Endometrial microvascular endothelial cells (primary cell): Measurements from ENCODE around the gene MCTP2. TPM values are rescaled to one million over a fixed set of nuclear protein-coding genes. Genes with fewer than 3 reads are reported as not detected.

Source experiments
- in situ Hi-C: cut with HindIII; loops from 2 replicates; pipeline ENCODE4 v1.10.0; 2017; ENCODE audit warnings: low sequenced_read_pairs, low pct_unique_long_range_greater_than_20kb; ENCODE audit errors: inconsistent ontology term
- total RNA-seq: library from RNA; depleted of rRNA; stranded (reverse); fragments of >200 nt; gene quantifications from one replicate; pipeline ENCODE4 v1.2.3, GENCODE V29; 2015; ENCODE audit errors: inconsistent ontology term

The MCTP2 gene
- total RNA-seq, 1 donor from 2014 or later = not detected

GRCh38 chr15:94258246-94258645, 26.9 kb downstream of the MCTP2 start:
- in situ Hi-C loops = no loop called here

DNA sequence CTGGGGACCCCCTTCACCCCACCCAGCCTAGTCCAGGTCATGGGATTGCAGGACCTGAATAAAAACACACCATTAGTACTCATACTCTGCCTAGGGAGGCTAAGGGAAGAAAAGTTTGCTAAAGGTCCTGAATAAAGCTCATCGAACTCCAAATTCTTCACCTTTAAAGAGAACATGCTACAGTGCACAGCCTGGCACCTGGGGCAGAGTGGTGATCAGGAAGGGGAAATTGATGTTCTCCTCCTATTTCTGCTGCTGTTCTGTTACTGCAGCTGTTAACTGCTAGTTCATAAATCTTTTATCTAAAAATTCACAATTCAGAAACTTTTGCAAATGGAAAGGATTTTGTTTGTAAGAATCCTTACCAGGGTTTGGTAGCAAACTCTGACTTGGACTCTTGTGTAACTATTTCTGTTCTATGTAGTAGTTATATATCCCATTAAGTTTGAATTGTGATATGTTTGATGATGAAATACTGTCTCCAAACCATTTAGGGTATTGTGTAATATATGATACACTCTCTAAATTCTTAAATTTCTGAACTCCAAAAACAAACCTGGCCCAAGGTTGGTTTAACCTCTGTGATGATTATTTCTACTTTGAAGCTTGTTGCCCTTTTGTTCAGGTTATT, 27.9 kb downstream of the MCTP2 start:
- in situ Hi-C loops = no loop called here

DNA sequence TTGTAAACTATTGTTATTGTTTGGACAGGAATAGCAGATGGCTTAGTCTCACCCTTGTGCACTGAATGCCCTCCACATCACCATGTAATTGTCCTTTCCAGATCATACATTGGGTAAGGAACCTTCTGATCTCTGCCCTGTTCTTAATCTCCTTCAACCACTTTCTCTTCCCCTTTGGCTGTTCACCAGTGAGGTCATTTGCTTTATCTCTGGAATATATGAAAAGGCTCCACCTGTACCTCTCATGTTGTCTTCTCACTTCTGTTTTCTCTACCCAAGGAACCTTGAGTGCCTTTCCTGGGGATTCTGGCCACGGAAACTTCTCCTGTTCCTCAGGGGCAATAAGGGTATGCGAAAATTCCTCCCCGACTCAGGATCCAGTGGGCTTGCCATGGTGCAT, 28.5 kb downstream of the MCTP2 start:
- in situ Hi-C loops = no loop called here

DNA sequence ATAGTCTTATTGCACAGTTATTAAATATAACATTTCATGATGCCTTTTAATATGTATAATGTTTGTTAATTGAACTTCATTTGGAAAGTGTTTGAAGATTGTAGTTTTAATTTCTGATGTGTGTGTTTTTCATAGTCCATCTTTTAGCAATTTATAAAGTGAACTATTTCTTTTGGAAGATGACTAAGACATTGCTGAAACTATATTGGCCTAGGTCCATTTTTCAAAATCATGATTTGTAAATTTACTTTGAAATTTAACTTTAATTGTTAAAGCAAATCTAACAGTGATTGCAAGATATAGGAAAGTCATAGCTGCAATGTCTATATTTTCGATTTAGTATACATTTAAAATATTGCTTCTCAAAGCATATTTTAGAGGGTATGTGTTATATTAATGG, 30.8 kb downstream of the MCTP2 start:
- in situ Hi-C loops = no loop called here

DNA sequence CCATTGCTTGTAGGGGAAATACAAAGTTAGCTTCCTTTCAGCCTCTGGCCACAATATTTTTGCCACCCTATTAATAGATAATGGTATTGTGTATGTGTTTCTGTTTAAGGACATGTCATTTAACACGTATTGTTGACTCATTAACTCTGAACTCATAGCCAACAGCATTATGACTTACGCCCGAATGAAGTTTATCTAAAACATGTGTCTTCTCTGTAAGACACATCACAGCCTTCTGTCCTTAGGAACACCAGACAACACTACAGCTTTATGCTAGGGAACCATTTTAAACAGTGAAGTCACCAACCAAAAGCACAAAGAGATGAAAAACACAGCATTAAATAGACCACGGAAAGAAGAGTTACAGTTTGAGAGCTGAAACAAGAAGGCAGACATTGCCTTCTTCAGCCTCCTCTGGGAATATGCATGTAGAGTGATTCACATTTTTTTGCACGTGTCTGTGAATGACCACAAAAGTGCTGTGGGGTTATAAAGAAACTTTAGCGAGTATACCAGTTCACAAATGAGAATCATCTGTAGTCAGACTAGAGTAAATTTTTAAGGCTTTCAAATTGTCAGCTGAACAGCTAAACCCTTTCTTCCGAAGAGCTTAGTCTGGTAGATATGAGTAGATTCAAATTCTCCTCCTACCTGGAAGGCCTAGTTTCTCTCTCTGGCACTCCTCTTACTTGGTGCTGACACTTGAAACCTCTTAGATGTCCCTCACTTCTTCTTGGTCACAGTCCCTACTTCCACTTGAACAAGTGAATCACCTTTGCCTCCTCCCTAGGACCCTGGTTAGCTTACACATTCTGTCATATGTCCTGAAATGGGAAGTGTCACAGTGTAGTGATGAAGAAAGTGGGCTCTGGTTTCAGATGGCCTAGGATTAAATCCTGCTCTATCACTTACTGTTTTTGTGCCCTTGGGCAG, 32.2 kb downstream of the MCTP2 start:
- in situ Hi-C loops = no loop called here

GRCh38 chr15:94265009-94265408, 33.6 kb downstream of the MCTP2 start:
- in situ Hi-C loops = no loop called here

DNA sequence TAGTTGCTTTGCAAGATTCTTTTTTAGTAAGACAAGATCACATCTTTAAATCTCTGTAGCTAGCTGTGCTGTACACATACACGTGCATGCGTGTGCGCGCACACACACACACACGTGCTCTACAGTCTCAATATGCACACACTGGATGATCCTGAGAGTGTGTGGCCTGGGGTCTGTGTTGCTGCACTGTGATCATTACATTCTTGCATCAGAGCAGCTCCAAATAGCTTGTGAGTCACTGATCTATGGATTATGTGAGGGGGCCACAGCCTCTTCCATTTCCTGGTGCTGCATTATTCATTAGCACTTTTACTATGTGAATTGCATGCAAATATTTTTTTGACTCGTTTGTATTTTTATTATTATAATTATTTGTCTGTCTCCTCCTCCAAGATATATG, 34.6 kb downstream of the MCTP2 start:
- in situ Hi-C loops = no loop called here

GRCh38 chr15:94266789-94267188, 35.4 kb downstream of the MCTP2 start:
- in situ Hi-C loops = no loop called here

DNA sequence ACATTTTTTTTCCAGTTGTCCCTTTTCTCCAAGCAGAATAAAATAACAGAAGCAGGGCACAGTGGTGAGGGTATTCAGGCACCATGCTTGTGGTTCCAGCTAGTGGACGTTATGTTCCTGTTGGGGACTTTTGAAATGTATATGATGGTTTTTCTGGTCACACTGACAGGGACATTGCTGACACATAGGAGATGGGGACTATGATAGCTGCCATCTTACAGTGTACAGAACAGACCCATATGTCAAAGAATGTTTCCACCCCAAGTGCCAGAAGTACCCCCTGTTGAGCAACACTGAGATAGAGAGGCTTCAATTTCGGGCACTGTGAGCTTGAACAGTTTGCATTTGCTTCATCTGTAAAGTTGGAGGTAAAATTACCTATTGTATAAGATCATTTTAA, 38.6 kb downstream of the MCTP2 start:
- in situ Hi-C loops = no loop called here

DNA sequence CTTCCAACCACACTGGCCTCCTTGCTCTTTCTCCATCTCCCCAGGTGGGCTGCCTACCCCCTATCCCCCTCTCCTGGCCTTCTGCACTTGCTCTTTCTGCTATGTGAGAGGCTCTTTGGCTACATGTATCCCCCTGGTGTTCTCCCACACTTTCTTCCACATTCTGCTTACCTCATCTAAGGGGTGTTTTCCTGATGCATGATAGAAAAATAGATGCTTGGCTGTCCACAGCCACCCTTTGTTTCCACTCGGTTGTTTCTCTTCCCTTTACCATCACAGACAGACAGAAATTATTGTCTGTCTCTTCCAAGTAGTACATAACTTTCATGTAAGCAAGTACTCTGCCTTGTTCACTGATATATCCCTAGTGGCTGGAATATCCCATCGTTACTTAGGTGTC, 39.2 kb downstream of the MCTP2 start:
- in situ Hi-C loops = no loop called here

DNA sequence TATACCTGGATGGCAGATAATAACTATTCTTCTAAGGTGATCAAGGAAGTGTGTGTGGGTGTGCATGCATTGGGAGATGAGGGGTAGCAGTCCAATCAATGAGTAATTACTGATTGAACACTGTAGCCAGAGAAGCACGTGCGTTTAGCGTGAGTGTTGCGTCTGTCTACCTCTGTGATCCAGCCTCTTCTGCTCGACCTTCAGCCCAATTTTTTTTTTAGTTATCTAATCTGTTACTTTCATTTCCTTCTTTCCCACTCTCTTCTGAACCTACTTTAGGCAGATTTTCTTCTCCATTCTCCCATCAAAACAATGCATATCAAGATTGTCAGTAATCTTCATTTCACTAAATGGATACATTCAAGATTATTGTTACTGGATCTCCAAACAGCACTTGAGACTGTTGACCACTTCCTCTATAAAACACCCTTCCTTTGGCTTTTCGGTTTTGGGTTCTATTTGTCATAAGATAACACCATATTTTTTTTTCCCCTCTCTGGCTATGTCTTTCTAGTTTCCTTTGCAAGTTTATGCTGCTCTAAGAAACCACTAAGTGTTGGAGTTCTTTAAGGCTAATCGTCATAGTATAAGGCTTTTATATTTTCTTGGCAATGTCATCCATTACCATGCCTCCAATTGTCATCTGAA, 41.0 kb downstream of the MCTP2 start:
- in situ Hi-C loops = no loop called here

- in situ Hi-C loops = no loop called here
Observed at GRCh38 chr15:94273826-94274225, 42.5 kb downstream of the MCTP2 start.

GRCh38 chr15:94274745-94275144, 43.4 kb downstream of the MCTP2 start:
- in situ Hi-C loops = no loop called here

DNA sequence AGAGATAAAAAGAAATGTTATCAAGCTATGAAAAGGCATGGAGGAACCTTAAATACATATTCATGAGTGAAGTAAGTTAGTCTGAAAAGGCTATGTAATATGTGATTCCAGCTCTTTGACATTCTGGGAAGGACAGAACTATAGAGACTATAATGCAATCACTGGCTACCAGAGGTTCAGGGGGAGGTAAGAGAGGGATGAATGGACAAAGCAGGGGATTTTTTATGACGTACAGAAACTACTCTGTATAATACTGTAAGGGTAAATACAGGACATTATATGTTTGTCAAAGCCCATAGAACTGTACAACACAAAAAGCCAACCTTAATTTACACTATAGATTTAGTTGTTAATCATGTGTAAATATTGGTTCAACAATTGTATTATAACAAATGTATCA, 46.1 kb downstream of the MCTP2 start:
- in situ Hi-C loops = no loop called here

GRCh38 chr15:94279736-94280135, 48.4 kb downstream of the MCTP2 start:
- in situ Hi-C loops = no loop called here

DNA sequence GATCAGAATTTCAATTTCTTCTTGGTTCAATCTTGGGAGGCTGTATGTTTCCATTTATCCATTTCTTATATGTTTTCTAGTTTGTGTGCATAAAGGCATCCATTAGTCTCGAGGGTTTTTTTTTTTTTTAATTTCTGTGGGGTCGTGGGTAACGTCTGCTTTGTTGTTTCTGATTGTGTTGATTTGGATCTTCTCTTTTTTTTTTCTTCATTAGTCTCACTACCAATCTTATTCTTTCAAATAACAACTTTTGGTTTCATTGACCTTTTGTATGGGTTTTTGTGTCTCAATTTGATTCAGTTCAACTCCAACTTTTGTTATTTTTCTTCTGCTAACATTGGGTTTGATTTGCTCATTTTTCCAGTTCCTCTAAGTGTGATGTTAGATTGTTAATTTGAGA, 48.9 kb downstream of the MCTP2 start:
- in situ Hi-C loops = no loop called here

DNA sequence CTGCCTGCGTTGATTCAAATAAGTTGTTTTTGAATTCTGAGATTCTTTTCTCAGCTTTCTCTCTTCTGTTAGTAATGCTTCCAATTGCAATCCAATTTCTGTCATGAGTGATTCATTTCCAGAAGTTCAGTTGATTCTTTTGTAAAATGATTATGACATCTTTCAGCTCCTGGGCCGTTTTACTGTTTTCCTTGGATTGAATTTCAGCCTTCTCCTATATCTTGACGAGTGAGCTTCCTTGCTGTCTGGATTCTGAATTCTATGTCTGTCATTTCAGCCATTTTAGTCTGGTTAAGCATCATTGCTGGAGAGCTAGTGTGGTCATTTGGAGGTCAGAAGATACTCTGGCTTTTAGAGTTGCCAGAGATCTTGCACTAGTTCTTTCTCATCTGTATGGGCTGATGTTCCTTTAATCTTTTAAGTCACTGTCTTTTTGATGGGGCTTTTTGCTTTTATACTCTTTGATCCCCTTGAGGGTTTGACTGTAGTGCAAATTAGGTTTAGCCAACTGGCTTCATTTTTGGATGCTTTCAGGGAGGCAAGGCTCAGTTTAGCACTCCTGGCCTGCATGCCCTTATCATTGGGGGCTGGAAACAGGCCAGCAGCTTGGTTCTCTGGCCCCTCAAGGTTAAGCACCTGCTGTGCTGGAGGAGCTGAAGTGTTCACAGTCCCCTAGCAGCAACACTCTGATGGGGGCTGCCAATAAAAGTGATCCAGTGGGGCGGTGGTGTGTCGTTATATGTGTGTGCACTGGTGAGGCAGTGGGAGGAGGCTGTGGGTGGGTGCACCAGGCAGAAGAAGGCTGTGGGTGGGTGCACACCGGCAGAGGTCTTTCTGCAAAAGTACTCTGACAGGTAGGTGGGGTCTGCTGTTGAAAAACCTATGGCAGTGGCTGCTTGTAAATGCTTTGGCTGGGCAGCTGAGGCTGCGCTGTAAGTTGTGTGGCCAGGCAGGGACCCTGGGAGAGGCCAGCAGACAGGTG, 51.2 kb downstream of the MCTP2 start:
- in situ Hi-C loops = no loop called here

- in situ Hi-C loops = no loop called here
Observed at GRCh38 chr15:94286583-94286982, 55.2 kb downstream of the MCTP2 start.

DNA sequence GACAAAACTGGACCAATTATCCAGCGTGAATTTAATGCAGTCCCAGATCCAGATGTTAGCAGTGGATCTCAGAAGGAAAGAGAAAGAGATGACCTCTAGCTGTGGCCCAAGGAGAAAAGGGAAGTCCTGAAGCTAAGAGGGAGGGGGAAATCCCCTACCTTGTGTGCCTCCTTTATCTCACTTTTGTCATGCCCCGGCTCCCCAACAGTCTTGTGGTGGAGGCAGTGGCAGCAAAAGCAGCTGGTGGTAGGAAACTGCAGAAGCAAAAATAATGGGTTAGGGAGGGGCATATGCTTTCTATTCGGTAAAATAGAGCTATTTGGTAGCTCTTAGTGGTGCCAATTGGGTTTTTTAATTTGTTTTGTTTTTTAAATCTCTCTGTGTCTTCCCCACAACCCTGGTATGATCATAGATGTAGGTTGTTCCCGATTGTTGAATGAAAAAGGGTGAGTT, 56.5 kb downstream of the MCTP2 start:
- in situ Hi-C loops = no loop called here
